Mesenchymal stem cell (in vitro differentiated cells and primary cell): ENCODE measurements around the gene FAM219B.
"Not testable (repeated sequence)": the region's sequence is repeated elsewhere in the genome, so short reads cannot be mapped to it uniquely, and the experiment has no call there.

Source experiments
- DNase-seq: peaks from one replicate; pipeline ENCODE4 v3.0.0-alpha.2; 2013
- H2AFZ ChIP-seq: one replicate; pipeline ENCODE4 v1.6.1; 2013; ENCODE audit warnings: low read depth, mild to moderate bottlenecking, control low read depth, inconsistent platforms, low read length, moderate library complexity
- H2AK5ac ChIP-seq: 2 replicates; pipeline ENCODE4 v1.6.1; 2013; ENCODE audit warnings: low read length, moderate library complexity, mild to moderate bottlenecking, inconsistent platforms; ENCODE audit not compliant: severe bottlenecking
- H2BK120ac ChIP-seq: one replicate; pipeline ENCODE4 v1.6.1; 2013; ENCODE audit warnings: low read depth, mild to moderate bottlenecking, inconsistent platforms, low read length, moderate library complexity
- H2BK12ac ChIP-seq, 2 experiments: one replicate each; pipeline ENCODE4 v1.6.1; 2013; ENCODE audit warnings: inconsistent platforms in 2 of 2, low read length in 2 of 2, mild to moderate bottlenecking in 2 of 2, moderate library complexity in 2 of 2, control low read depth in 1 of 2
- H2BK15ac ChIP-seq: one replicate; pipeline ENCODE4 v1.6.1; 2013; ENCODE audit warnings: mild to moderate bottlenecking, low read depth, inconsistent platforms; ENCODE audit not compliant: poor library complexity, severe bottlenecking
- H2BK5ac ChIP-seq: 2 replicates; pipeline ENCODE4 v1.6.1; 2013; ENCODE audit warnings: low read depth, mild to moderate bottlenecking, low read length, control low read depth, inconsistent platforms; ENCODE audit not compliant: poor library complexity, severe bottlenecking
- H3K14ac ChIP-seq, 2 experiments: one replicate each; pipeline ENCODE4 v1.6.1; 2013; ENCODE audit warnings: inconsistent platforms in 2 of 2, low read length in 2 of 2, control low read depth in 1 of 2, mild to moderate bottlenecking in 1 of 2, moderate library complexity in 1 of 2
- H3K18ac ChIP-seq, 2 experiments: one replicate each; pipeline ENCODE4 v1.6.1; 2013; ENCODE audit warnings: inconsistent platforms in 2 of 2, low read length in 2 of 2, control low read depth in 1 of 2, low read depth in 1 of 2, mild to moderate bottlenecking in 1 of 2
- H3K23ac ChIP-seq, 2 experiments: one replicate each; pipeline ENCODE4 v1.6.1; 2013; ENCODE audit warnings: inconsistent platforms in 2 of 2, low read length in 2 of 2, mild to moderate bottlenecking in 2 of 2, moderate library complexity in 2 of 2, control low read depth in 1 of 2
- H3K27ac ChIP-seq: 2 replicates; pipeline ENCODE4 v1.5.1; 2013; ENCODE audit warnings: mild to moderate bottlenecking, moderate library complexity, low read length, control low read depth, inconsistent platforms; ENCODE audit not compliant: poor library complexity, severe bottlenecking
- H3K27me3 ChIP-seq, 2 experiments: 2 replicates each; pipeline versions ENCODE4 v1.6.1 to v1.7.0; 2013; ENCODE audit warnings: low read length in 2 of 2, mild to moderate bottlenecking in 2 of 2, moderate library complexity in 2 of 2, control low read depth in 1 of 2, inconsistent platforms in 1 of 2; ENCODE audit not compliant: control insufficient read depth in 1 of 2, insufficient read depth in 1 of 2
- H3K36me3 ChIP-seq, 2 experiments: 2 replicates each; pipeline versions ENCODE4 v1.6.1 to v1.7.0; 2013; ENCODE audit warnings: low read length in 2 of 2, control low read depth in 1 of 2, inconsistent platforms in 1 of 2, low read depth in 1 of 2, mild to moderate bottlenecking in 1 of 2; ENCODE audit not compliant: insufficient read depth in 2 of 2, control insufficient read depth in 1 of 2
- H3K4ac ChIP-seq, 2 experiments: one replicate each; pipeline ENCODE4 v1.6.1; 2013; ENCODE audit warnings: inconsistent platforms in 2 of 2, low read length in 2 of 2, mild to moderate bottlenecking in 2 of 2, moderate library complexity in 2 of 2, control low read depth in 1 of 2, low read depth in 1 of 2
- H3K4me1 ChIP-seq: 2 replicates; pipeline ENCODE4 v1.6.1; 2013; ENCODE audit warnings: low read depth, low read length, control low read depth; ENCODE audit not compliant: control insufficient read depth, insufficient read depth
- H3K4me2 ChIP-seq: 2 replicates; pipeline ENCODE4 v1.6.1; 2013; ENCODE audit warnings: low read length, mild to moderate bottlenecking, inconsistent platforms; ENCODE audit not compliant: poor library complexity, severe bottlenecking
- H3K4me3 ChIP-seq, 2 experiments: 2 replicates each; pipeline versions ENCODE4 v1.5.1 to v1.7.0; 2013; ENCODE audit warnings: low read length in 2 of 2, mild to moderate bottlenecking in 2 of 2, control low read depth in 1 of 2, low read depth in 1 of 2; ENCODE audit not compliant: insufficient read depth in 1 of 2
- H3K79me1 ChIP-seq: replicated peaks from 2 replicates; pipeline ENCODE4 v1.6.1; 2013; ENCODE audit warnings: mild to moderate bottlenecking, control low read depth, low read length, inconsistent platforms; ENCODE audit not compliant: poor library complexity, severe bottlenecking
- H3K9ac ChIP-seq: 2 replicates; pipeline ENCODE4 v1.7.0; 2013; ENCODE audit warnings: mild to moderate bottlenecking, low read length, moderate library complexity
- H3K9me3 ChIP-seq: 2 replicates; pipeline ENCODE4 v1.7.0; 2013; ENCODE audit warnings: mild to moderate bottlenecking, low read length; ENCODE audit not compliant: control insufficient read depth
- H4K8ac ChIP-seq: one replicate; pipeline ENCODE4 v1.6.1; 2013; ENCODE audit warnings: inconsistent platforms, mild to moderate bottlenecking, low read length, moderate library complexity
- H4K91ac ChIP-seq: one replicate; pipeline ENCODE4 v1.6.1; 2013; ENCODE audit warnings: mild to moderate bottlenecking, low read length, inconsistent platforms
- WGBS: methylation state at CpG from one replicate; pipeline ENCODE4 v1.1.7; 2013; ENCODE audit warnings: mixed read lengths; 5-methylcytosine and 5-hydroxymethylcytosine counted together

The FAM219B gene

DNA sequence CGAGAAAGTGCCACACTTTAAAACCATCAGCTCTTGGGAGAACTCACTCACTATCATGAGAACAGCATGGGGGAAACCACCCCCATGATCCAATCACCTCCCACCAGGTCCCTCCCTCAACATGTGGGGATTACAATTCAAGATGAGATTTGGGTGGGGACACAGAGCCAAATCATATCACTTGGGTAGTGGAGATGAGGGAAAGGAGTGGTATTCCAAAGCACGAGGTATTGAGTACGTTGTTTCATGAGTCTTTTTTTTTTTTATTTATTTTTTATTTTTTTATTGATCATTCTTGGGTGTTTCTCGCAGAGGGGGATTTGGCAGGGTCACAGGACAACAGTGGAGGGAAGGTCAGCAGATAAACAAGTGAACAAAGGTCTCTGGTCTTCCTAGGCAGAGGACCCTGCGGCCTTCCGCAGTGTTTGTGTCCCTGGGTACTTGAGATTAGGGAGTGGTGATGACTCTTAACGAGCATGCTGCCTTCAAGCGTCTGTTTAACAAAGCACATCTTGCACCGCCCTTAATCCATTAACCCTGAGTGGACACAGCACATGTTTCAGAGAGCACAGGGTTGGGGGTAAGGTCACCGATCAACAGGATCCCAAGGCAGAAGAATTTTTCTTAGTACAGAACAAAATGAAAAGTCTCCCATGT is 19.0 kb downstream of the FAM219B start:
- not testable (repeated sequence) for H3K23ac ChIP-seq, H4K8ac ChIP-seq, H3K4me3 ChIP-seq, H3K4me2 ChIP-seq, H4K91ac ChIP-seq, H2BK120ac ChIP-seq, H2BK12ac ChIP-seq, DNase-seq, H2BK5ac ChIP-seq, H3K9me3 ChIP-seq, H2AK5ac ChIP-seq, H3K4ac ChIP-seq, H3K18ac ChIP-seq, H2BK15ac ChIP-seq, H2AFZ ChIP-seq, H3K9ac ChIP-seq, H3K27ac ChIP-seq, H3K14ac ChIP-seq, H3K27me3 ChIP-seq
- 100% methylated on average over 1 of the region's 10 CpGs for WGBS
- peaks cover 14 to 15% of the 10 kb centered on the region in 2 experiments for H3K36me3 ChIP-seq
- peaks cover 21% of the 10 kb centered on the region for H3K4me1 ChIP-seq
- peaks cover 21% of the 10 kb centered on the region for H3K79me1 ChIP-seq

DNA sequence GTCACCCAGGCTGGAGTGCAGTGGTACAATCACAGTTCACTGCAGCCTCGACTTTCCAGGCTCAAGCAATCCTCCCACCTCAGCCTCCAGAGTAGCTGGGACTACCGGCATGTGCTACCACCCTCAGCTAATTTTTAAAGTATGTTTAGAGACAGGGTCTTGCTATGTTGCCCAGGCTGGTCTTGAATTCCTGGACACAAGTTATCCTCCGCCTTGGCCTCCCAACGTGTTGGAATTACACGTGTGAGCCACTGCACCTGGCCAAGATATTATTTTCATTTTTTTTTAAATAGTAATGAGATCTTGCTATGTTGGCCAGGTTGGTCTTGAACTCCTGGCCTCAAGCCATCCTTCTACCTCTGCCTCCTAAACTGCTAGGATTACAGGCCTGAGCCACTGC is 21.2 kb downstream of the FAM219B start:
- H3K4ac ChIP-seq = no peak overlapping the region
- 98% methylated on average over 5 of the region's 5 CpGs for WGBS
- H3K9me3 ChIP-seq = no peaks in the 10 kb centered on the region
- H3K23ac ChIP-seq = no peak overlapping the region
- H3K14ac ChIP-seq = no peak overlapping the region
- H2BK120ac ChIP-seq = no peak overlapping the region
- H3K18ac ChIP-seq = no peak overlapping the region
- H4K8ac ChIP-seq = no peak overlapping the region
- H3K27me3 ChIP-seq = no peaks in the 10 kb centered on the region
- no peak overlapping the region for H4K91ac ChIP-seq
- H3K4me2 ChIP-seq = no peak overlapping the region
- H3K36me3 ChIP-seq = no peaks in the 10 kb centered on the region
- no peak overlapping the region for H2BK15ac ChIP-seq
- no peak overlapping the region for H3K9ac ChIP-seq
- no peak overlapping the region for H3K4me3 ChIP-seq
- no peak overlapping the region for H2BK5ac ChIP-seq
- peaks cover 5% of the 10 kb centered on the region for H3K79me1 ChIP-seq
- H3K4me1 ChIP-seq = peaks cover 17% of the 10 kb centered on the region
- no peak overlapping the region for H2BK12ac ChIP-seq
- no peak overlapping the region for H2AK5ac ChIP-seq
- no peak overlapping the region for H3K27ac ChIP-seq
- no peak overlapping the region for H2AFZ ChIP-seq
- DNase-seq = no peak

DNA sequence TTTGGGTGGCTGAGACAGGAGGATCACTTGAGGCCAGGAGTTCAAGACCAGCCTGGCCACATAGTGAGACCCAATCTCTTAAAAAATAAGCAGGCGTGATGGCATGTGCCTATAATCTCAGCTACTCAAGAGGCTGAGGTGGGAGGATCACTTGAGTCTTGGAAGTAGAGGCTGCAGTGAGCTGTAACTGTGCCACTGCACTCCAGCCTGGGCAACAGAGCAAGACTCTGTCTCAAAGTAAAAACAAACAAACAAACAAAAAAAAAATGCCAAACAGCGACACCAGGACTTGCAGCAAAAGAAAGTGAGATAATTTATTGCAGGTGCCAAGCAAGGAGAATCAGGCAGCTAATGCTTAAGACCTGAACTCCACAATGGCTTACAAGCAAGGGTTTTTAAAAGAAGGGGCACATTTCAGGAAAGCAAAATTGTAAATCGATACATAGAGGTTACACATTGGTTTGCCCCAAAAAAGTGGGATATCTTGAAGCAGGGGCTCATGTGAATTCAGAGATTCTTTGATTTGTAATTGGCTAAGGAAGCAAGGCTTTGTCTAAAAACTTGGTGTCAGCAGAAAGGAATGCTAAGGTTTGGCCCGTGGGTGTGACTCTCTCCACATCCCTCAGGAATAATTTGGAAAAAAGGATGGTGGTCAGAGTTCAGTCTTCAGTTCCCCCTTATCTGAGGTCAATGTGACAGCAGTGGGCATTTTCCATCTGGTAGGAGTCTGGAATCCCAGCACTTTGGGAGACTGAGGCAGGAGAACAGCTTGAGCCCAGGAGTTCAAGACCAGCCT is 22.0 kb downstream of the FAM219B start:
- Histone ChIP-seq H3K4ac (no peak overlapping the region), H4K8ac (no peak overlapping the region), H3K23ac (no peak overlapping the region), H3K36me3 (no peaks in the 10 kb centered on the region), H3K4me1 (peaks cover 15% of the 10 kb centered on the region), H3K4me2 (no peak overlapping the region), H2BK12ac (no peak overlapping the region), H3K79me1 (no peaks in the 10 kb centered on the region), H2BK5ac (no peak overlapping the region), H3K27me3 (no peaks in the 10 kb centered on the region), H3K9me3 (no peaks in the 10 kb centered on the region), H4K91ac (no peak overlapping the region), H3K18ac (no peak overlapping the region), H3K27ac (peak overlapping the region; percentile 59), H2AFZ (no peak overlapping the region), H2BK15ac (no peak overlapping the region), H3K14ac (no peak overlapping the region), H2BK120ac (no peak overlapping the region), H3K4me3 (no peak overlapping the region), H2AK5ac (peak overlapping the region; percentile 76), H3K9ac (no peak overlapping the region)
- 66% methylated on average over 3 of the region's 4 CpGs for WGBS
- DNase-seq = no peak

DNA sequence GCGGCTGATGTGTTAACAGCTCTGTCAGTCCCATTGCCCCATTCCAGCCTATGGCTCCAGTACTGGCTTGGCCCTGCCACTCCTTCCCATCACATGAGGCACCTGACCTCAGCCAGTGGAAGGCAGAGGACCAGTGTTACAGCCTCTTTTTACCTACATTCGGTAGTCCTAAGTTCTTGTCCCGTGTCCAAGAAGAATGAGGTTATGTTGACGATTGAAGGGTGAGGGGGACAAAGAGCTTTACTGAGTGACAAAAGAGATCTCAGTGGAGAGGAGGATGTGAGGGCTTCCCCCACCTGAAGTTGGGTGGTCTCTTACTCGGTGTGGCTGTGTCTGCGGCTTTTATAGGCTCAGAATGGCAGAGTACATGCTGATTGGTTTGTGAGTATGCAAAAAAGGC is 24.1 kb downstream of the FAM219B start:
- no peak overlapping the region for H3K18ac ChIP-seq
- no peak overlapping the region for H2BK5ac ChIP-seq
- H3K23ac ChIP-seq = no peak overlapping the region
- H4K91ac ChIP-seq = no peak overlapping the region
- H3K4me3 ChIP-seq = no peak overlapping the region
- no peak overlapping the region for H3K4ac ChIP-seq
- no peak overlapping the region for H3K27ac ChIP-seq
- H3K9me3 ChIP-seq = no peaks in the 10 kb centered on the region
- H3K4me1 ChIP-seq = peaks cover 7% of the 10 kb centered on the region
- no peak overlapping the region for H2AFZ ChIP-seq
- H3K14ac ChIP-seq = no peak overlapping the region
- no peaks in the 10 kb centered on the region for H3K27me3 ChIP-seq
- no peak overlapping the region for H2BK12ac ChIP-seq
- WGBS = 61% methylated on average over 6 of the region's 6 CpGs
- H3K36me3 ChIP-seq = no peaks in the 10 kb centered on the region
- no peak overlapping the region for H3K4me2 ChIP-seq
- H4K8ac ChIP-seq = no peak overlapping the region
- H2BK15ac ChIP-seq = no peak overlapping the region
- no peak overlapping the region for H2AK5ac ChIP-seq
- no peaks in the 10 kb centered on the region for H3K79me1 ChIP-seq
- H2BK120ac ChIP-seq = no peak overlapping the region
- H3K9ac ChIP-seq = no peak overlapping the region
- no peak for DNase-seq
